SK-N-SH (cell line): ENCODE data around the gene NECTIN3. TPM values are rescaled to one million over a fixed set of nuclear protein-coding genes. Genes with fewer than 3 reads are reported as not detected.

Source experiments
- CTCF ChIA-PET: fragments of 300-600, 350-600 bp; formaldehyde crosslinking; extraction: SDS; loops from one replicate; lab custom pipeline; 2021; lab: Yijun Ruan, JAX
- POLR2A ChIA-PET: fragments of 350-600 bp; sonication (Branson Sonifier 250); formaldehyde crosslinking; extraction: SDS; loops from one replicate; lab custom pipeline; 2020; ENCODE audit warnings: antibody characterized with exemption, inconsistent platforms; lab: Yijun Ruan, JAX
- DNase-seq: peaks from one replicate; pipeline ENCODE4 v3.0.0; 2012
- H2AFZ ChIP-seq: fragments of 200-600 bp; sonication (generic); 2 replicates; pipeline ENCODE4 v1.8.1; 2016; ENCODE audit warnings: antibody characterized with exemption, mild to moderate bottlenecking, low read depth
- H3F3A ChIP-seq: fragments of 200-600 bp; sonication (generic); replicated peaks from 2 replicates; pipeline ENCODE3; 2016; ENCODE audit warnings: antibody characterized with exemption, mild to moderate bottlenecking; ENCODE audit not compliant: insufficient read depth
- H3K27ac ChIP-seq, 2 experiments: fragments of 200-500 bp in 1 of 2; fragments of 200-600 bp in 1 of 2; sonication (Bioruptor generic) in 1 of 2; sonication (generic), shearing (Covaris generic) in 1 of 2; 2 replicates each; pipeline versions ENCODE4 v1.5.1 to v1.6.1; 2014 to 2016; ENCODE audit warnings: low read depth in 2 of 2, inconsistent platforms in 1 of 2, low read length in 1 of 2, mild to moderate bottlenecking in 1 of 2, mixed read lengths in 1 of 2
- H3K27me3 ChIP-seq: fragments of 200-600 bp; sonication (generic), shearing (Covaris generic); 2 replicates; pipeline ENCODE4 v1.6.1; 2016; ENCODE audit warnings: mixed run types; ENCODE audit not compliant: insufficient read depth
- H3K36me3 ChIP-seq, 2 experiments: fragments of 200-500 bp in 1 of 2; fragments of 200-600 bp in 1 of 2; sonication (Bioruptor generic) in 1 of 2; sonication (generic) in 1 of 2; replicated peaks in 1 of 2; 2 replicates each; pipeline versions ENCODE3 to v1.5.1; 2014 to 2016; ENCODE audit warnings: low read length in 1 of 2, mild to moderate bottlenecking in 1 of 2; ENCODE audit not compliant: insufficient read depth in 2 of 2, control insufficient read depth in 1 of 2
- H3K4me1 ChIP-seq, 2 experiments: fragments of 200-500 bp in 1 of 2; fragments of 200-600 bp in 1 of 2; sonication (Bioruptor generic) in 1 of 2; sonication (generic), shearing (Covaris generic) in 1 of 2; 2 replicates each; pipeline versions ENCODE4 v1.5.1 to v1.6.1; 2014 to 2016; ENCODE audit warnings: low read depth in 1 of 2, low read length in 1 of 2, mixed run types in 1 of 2; ENCODE audit not compliant: insufficient read depth in 2 of 2, control insufficient read depth in 1 of 2
- H3K4me2 ChIP-seq: fragments of 200-600 bp; sonication (generic), shearing (Covaris generic); 2 replicates; pipeline ENCODE4 v1.6.1; 2017; ENCODE audit warnings: mixed run types
- H3K4me3 ChIP-seq, 2 experiments: fragments of 200-500 bp in 1 of 2; fragments of 200-600 bp in 1 of 2; sonication (Bioruptor generic) in 1 of 2; sonication (generic), shearing (Covaris generic) in 1 of 2; 2 replicates each; pipeline versions ENCODE4 v1.5.1 to v1.8.1; 2014 to 2016; ENCODE audit warnings: low read depth in 2 of 2, inconsistent platforms in 1 of 2, low read length in 1 of 2, mild to moderate bottlenecking in 1 of 2, mixed read lengths in 1 of 2, moderate library complexity in 1 of 2
- H3K79me2 ChIP-seq: fragments of 200-600 bp; sonication (generic); 2 replicates; pipeline ENCODE4 v1.8.1; 2017; ENCODE audit warnings: mild to moderate bottlenecking; ENCODE audit not compliant: insufficient read depth
- H3K9ac ChIP-seq: fragments of 200-600 bp; sonication (generic); 2 replicates; pipeline ENCODE4 v1.6.1; 2017; ENCODE audit warnings: mixed run types
- H3K9me2 ChIP-seq: fragments of 200-600 bp; sonication (generic); 2 replicates; pipeline ENCODE4 v1.6.1; 2017; ENCODE audit warnings: mixed run types
- H3K9me3 ChIP-seq: fragments of 200-600 bp; sonication (generic); 2 replicates; pipeline ENCODE4 v1.6.1; 2017; ENCODE audit warnings: mixed run types, mild to moderate bottlenecking, moderate library complexity
- H4K20me1 ChIP-seq: fragments of 200-600 bp; sonication (generic); 2 replicates; pipeline ENCODE4 v1.6.1; 2017; ENCODE audit warnings: mild to moderate bottlenecking, mixed run types; ENCODE audit not compliant: insufficient read depth
- CHD2 ChIP-seq: fragments of 150-350 bp; IDR thresholded peaks from 2 replicates; pipeline ENCODE4 v1.6.1; 2018; ENCODE audit warnings: low read length; ENCODE audit not compliant: partially characterized antibody
- ELF1 ChIP-seq: IDR thresholded peaks from 2 replicates; pipeline ENCODE4 v1.4.0; 2012
- EZH2phosphoT487 ChIP-seq: fragments of 200-600 bp; sonication (generic); IDR thresholded peaks from 2 replicates; pipeline ENCODE4 v1.6.1; 2017; ENCODE audit warnings: low read depth, mixed run types, mild to moderate bottlenecking, antibody characterized with exemption, moderate library complexity, borderline replicate concordance
- FOSL2 ChIP-seq: IDR thresholded peaks from 2 replicates; pipeline ENCODE4 v1.4.0; 2012; ENCODE audit warnings: low read depth, mild to moderate bottlenecking, moderate library complexity, borderline replicate concordance
- FOXJ3 ChIP-seq: sonication (generic); formaldehyde crosslinking; IDR thresholded peaks from 2 replicates; pipeline ENCODE4 v1.5.1; 2020; ENCODE audit warnings: mild to moderate bottlenecking, missing genetic modification reagents
- GABPA ChIP-seq: IDR thresholded peaks from 2 replicates; pipeline ENCODE4 v1.4.0; 2012; ENCODE audit warnings: low read depth, mild to moderate bottlenecking
- JUND ChIP-seq: IDR thresholded peaks from 2 replicates; pipeline ENCODE4 v1.4.0; 2012
- NRF1 ChIP-seq: IDR thresholded peaks from 2 replicates; pipeline ENCODE4 v1.6.1; 2012; ENCODE audit warnings: low read depth, mild to moderate bottlenecking, low read length
- POLR2AphosphoS5 ChIP-seq: IDR thresholded peaks from 2 replicates; pipeline ENCODE4 v1.6.1; 2012; ENCODE audit warnings: low read depth, low read length
- RFX5 ChIP-seq: IDR thresholded peaks from 2 replicates; pipeline ENCODE4 v1.6.1; 2012; ENCODE audit warnings: mild to moderate bottlenecking, improper control_type of control experiment, low read length
- RXRA ChIP-seq: IDR thresholded peaks from 2 replicates; pipeline ENCODE4 v1.4.0; 2012; ENCODE audit warnings: low read depth, mild to moderate bottlenecking, borderline replicate concordance
- SIN3A ChIP-seq: IDR thresholded peaks from 2 replicates; pipeline ENCODE4 v1.6.1; 2012; ENCODE audit warnings: low read depth, mild to moderate bottlenecking, low read length, moderate library complexity, borderline replicate concordance
- TAF1 ChIP-seq: IDR thresholded peaks from 2 replicates; pipeline ENCODE4 v1.6.1; 2012; ENCODE audit warnings: low read depth, mild to moderate bottlenecking, low read length, moderate library complexity, borderline replicate concordance
- TCF12 ChIP-seq: IDR thresholded peaks from 2 replicates; pipeline ENCODE4 v1.4.0; 2012
- YY1 ChIP-seq: IDR thresholded peaks from 2 replicates; pipeline ENCODE4 v1.4.0; 2012; ENCODE audit warnings: low read depth, mild to moderate bottlenecking
- WGBS: methylation state at CpG from one replicate; pipeline ENCODE4 v1.1.6; 2017; ENCODE audit warnings: low lambda C conversion rate; 5-methylcytosine and 5-hydroxymethylcytosine counted together
- polyA plus RNA-seq, 3 experiments: library from polyadenylated mRNA; depleted of rRNA; stranded (reverse); fragments of >200 nt; gene quantifications; 2 replicates each; pipeline ENCODE4 v1.2.3, GENCODE V29; 2012
- TF ChIP-seq, protein P1 (sequence below): IDR thresholded peaks from 2 replicates; pipeline ENCODE4 v1.6.1; 2012; ENCODE audit warnings: mild to moderate bottlenecking, low read depth, low read length, moderate library complexity
- TF ChIP-seq, protein P2 (sequence below): IDR thresholded peaks from 2 replicates; pipeline ENCODE4; 2012
- TF ChIP-seq, protein P3 (sequence below): IDR thresholded peaks from 2 replicates; pipeline ENCODE4 v1.4.0; 2012; ENCODE audit warnings: low read depth, borderline replicate concordance

Gene NECTIN3
- polyA plus RNA-seq, 1 of the 3 experiments (the other 2 are of a cell fraction), result 8.9 TPM

DNA sequence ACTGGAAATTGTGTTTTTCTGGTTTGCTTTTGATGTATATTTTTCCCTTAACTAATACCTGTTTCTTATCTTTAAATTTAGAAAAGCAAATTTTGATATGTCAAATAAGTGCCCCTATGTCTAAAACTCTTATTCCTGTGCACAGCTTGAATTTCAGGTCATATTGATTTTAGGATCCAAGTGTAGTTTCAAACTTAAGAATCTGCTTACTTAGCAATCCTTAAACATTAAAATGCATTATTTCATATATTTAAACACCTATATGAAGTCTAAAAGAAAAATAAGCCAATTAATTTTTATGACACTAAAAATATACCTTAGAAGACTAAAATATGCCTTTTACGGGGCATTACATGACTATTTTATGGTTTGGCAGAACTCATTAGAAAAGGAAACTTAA is 59.2 kb downstream of the NECTIN3 start:
- Histone ChIP-seq H3K4me1 (no peaks in the 10 kb centered on the region), H4K20me1 (no peaks in the 10 kb centered on the region; the same call in 1 of the 2 replicates), H3K36me3 (peaks cover 17 to 82% of the 10 kb centered on the region in 2 experiments), H3K27ac (no peak overlapping the region), H3K79me2 (peaks cover 5% of the 10 kb centered on the region; the same call in 1 of the 2 replicates), H3K27me3 (no peaks in the 10 kb centered on the region), H3K9ac (no peak overlapping the region), H3K9me2 (no peaks in the 10 kb centered on the region; the same call in 1 of the 2 replicates), H3K9me3 (no peaks in the 10 kb centered on the region), H2AFZ (no peak overlapping the region), H3K4me2 (no peak overlapping the region), H3F3A (peaks cover 16% of the 10 kb centered on the region), H3K4me3 (no peak overlapping the region)
- POLR2A ChIA-PET, result no interaction called here
- no peak for TF ChIP-seq RXRA
- no peak for TF ChIP-seq GABPA
- no peak for TF ChIP-seq TAF1
- no peak for DNase-seq
- 100% methylated on average over 1 of the region's 1 CpG for WGBS
- CTCF ChIA-PET, result no interaction called here

DNA sequence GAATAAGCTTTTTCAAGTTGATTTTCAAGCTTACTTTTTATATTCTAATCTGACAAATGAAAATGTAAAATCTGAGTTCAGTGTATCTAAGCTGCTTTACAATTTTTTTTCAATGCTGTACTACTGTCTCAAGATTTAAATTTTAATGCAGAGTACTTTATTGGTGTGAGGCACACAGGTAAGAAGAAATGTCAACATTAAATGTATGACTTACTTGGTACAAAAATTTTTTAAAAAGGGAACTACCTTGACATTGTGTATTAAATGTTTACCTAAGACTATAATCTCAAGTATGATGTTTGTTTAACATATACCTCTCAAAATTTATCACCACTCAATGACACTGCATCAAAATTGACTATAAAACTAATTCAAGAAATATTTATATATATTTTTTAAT is 62.7 kb downstream of the NECTIN3 start:
- H3K27ac ChIP-seq, result no peak overlapping the region
- H3K9ac ChIP-seq, result no peak overlapping the region
- peaks cover 11% of the 10 kb centered on the region; the same call in 1 of the 2 replicates for H3K79me2 ChIP-seq
- TF ChIP-seq FOXJ3 (no peak), RFX5 (no peak), SIN3A (no peak), EZH2phosphoT487 (no peak), YY1 (no peak), POLR2AphosphoS5 (no peak), CHD2 (no peak), JUND (no peak), RXRA (no peak), FOSL2 (no peak), ELF1 (no peak), NRF1 (no peak), TCF12 (no peak)
- TF ChIP-seq, protein P1, sequence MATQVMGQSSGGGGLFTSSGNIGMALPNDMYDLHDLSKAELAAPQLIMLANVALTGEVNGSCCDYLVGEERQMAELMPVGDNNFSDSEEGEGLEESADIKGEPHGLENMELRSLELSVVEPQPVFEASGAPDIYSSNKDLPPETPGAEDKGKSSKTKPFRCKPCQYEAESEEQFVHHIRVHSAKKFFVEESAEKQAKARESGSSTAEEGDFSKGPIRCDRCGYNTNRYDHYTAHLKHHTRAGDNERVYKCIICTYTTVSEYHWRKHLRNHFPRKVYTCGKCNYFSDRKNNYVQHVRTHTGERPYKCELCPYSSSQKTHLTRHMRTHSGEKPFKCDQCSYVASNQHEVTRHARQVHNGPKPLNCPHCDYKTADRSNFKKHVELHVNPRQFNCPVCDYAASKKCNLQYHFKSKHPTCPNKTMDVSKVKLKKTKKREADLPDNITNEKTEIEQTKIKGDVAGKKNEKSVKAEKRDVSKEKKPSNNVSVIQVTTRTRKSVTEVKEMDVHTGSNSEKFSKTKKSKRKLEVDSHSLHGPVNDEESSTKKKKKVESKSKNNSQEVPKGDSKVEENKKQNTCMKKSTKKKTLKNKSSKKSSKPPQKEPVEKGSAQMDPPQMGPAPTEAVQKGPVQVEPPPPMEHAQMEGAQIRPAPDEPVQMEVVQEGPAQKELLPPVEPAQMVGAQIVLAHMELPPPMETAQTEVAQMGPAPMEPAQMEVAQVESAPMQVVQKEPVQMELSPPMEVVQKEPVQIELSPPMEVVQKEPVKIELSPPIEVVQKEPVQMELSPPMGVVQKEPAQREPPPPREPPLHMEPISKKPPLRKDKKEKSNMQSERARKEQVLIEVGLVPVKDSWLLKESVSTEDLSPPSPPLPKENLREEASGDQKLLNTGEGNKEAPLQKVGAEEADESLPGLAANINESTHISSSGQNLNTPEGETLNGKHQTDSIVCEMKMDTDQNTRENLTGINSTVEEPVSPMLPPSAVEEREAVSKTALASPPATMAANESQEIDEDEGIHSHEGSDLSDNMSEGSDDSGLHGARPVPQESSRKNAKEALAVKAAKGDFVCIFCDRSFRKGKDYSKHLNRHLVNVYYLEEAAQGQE, result no peak
- TF ChIP-seq, protein P2, sequence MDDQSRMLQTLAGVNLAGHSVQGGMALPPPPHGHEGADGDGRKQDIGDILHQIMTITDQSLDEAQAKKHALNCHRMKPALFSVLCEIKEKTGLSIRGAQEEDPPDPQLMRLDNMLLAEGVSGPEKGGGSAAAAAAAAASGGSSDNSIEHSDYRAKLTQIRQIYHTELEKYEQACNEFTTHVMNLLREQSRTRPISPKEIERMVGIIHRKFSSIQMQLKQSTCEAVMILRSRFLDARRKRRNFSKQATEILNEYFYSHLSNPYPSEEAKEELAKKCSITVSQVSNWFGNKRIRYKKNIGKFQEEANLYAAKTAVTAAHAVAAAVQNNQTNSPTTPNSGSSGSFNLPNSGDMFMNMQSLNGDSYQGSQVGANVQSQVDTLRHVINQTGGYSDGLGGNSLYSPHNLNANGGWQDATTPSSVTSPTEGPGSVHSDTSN, result no peak
- TF ChIP-seq, protein P3, sequence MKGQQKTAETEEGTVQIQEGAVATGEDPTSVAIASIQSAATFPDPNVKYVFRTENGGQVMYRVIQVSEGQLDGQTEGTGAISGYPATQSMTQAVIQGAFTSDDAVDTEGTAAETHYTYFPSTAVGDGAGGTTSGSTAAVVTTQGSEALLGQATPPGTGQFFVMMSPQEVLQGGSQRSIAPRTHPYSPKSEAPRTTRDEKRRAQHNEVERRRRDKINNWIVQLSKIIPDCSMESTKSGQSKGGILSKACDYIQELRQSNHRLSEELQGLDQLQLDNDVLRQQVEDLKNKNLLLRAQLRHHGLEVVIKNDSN, result no peak
- POLR2A ChIA-PET, result no interaction called here
- no peaks in the 10 kb centered on the region for H4K20me1 ChIP-seq
- peaks cover 9 to 71% of the 10 kb centered on the region in 2 experiments for H3K36me3 ChIP-seq
- DNase-seq, result no peak
- no peak overlapping the region for H3K4me3 ChIP-seq
- CTCF ChIA-PET, result no interaction called here
- H2AFZ ChIP-seq, result no peak overlapping the region
- no peaks in the 10 kb centered on the region for H3K4me1 ChIP-seq
- H3F3A ChIP-seq, result peaks cover 21% of the 10 kb centered on the region
- no peaks in the 10 kb centered on the region for H3K27me3 ChIP-seq
- no peaks in the 10 kb centered on the region for H3K9me3 ChIP-seq
- no peaks in the 10 kb centered on the region; the same call in 1 of the 2 replicates for H3K9me2 ChIP-seq
- H3K4me2 ChIP-seq, result no peak overlapping the region
